Hematopoietic multipotent progenitor cell treated with erythropoietin and hydrocortisone succinate and interleukin-3 and kit ligand, for 8 days (in vitro differentiated cells): Measurements from ENCODE around the gene CAMK2A.

ENCODE experiments used
- DNase-seq: peaks from one replicate; pipeline ENCODE4 v3.0.0-alpha.2; 2015

CAMK2A gene

DNA sequence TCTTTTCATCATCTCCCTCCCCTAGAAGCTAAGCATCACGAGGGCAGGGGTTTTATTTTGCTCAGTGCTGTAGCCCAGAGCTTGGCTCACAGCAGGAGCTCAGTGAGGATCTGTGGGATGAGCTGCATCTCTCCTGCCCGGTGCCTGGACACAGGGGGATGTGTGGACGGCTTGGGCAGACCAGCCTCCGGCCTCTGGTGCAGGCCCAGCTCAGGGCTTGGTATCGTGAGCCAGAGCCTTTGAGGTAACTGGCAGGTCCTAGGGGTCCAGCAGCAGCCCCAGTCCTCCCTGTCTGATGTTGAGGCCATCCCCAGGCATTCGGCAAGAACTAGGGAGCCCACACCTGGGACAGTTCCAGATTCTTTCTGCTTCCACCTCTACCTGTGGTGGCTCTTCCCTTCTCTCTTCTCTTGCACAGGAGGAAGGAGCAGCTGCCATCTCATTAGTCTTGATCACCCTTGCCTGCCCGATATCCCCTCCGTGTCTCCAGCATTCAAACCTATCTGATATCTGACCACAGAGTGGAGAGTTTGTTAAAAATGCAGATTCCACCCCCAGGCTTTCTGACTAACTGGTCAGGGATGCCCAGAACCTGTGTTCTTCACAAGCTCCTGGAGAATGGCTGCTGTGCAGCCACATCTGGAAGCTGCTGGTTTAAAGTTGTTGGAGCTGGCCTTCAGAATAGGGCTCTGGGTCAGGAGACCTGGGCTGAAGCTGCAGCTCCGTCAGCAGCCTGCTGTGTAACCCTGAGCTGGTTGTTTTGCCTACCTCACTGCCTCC lies 107.6 kb downstream of the CAMK2A start:
- DNase-seq: no peak

- DNase-seq: no peak
Measured at GRCh38 chr5:150181027-150181426, 108.5 kb downstream of the CAMK2A start.

- no peak for DNase-seq
Measured at GRCh38 chr5:150180241-150181026, 109.1 kb downstream of the CAMK2A start.

DNA sequence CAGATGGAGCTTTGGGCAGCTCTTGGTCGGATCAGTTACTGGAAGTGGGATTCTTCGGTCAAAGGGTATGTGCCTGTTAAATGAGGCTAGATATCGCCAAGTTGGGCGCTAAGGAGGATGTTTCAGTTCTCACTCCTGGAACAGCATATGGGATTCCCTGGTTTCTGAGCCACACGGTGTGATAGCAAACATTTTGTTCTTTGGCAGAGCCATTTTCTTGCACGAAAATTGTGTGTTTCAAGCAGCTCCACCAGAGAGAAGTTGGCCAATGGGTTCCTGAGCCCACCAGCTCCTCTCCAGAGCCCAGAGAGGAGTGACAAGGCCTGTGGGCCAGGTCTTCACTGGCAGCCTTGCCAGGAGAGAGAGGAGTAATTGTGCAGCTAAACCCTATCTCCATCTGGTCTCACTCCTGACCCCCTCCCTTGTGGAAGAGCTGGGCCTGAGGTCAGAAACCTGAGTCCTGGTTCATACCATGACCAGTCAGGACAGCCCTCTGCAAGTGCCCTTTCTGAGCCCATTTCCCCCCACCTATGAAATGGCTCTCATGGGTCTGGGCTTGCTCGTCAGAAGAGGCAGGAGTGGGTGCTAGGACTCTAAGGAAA lies 110.5 kb downstream of the CAMK2A start:
- no peak for DNase-seq

DNA sequence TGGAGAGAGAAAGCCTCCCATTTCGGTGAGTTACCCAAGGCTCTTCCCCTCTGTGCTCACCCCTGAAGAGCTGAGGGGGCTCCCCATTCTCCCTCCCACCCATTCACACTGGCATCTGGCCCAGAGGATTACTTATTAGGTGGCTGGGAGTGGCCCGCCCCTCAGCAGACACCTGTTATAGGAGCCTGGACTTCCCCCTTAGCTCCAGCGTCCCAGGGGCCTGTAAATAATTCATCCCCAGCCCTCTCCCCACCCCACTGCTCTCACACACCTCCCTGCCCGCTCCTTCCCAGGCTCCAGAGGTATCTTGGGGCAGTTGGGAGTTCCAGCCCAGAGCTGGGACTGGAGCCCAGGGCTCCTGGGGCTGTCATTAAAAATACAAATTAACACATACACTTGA lies 111.3 kb downstream of the CAMK2A start:
- no peak for DNase-seq

DNA sequence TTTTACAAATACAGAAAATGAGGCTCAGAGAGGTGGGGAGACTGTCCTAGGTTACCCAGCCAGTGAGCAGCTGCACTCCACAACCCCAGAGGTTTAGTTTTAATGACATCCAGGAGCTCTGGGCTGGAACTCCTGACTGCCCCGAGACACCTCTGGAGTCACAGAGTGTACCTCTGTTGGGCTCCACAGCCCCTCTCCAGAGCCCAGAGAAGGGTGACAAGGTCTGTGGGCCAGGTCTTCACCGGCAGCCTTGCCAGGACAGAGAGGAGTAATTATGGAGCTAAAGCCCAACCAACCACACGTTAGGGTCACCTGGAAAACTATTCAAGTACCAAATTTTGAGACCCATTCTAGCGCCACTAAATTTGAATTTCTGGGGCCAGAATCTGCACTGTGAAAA lies 111.9 kb downstream of the CAMK2A start:
- DNase-seq: no peak

DNA sequence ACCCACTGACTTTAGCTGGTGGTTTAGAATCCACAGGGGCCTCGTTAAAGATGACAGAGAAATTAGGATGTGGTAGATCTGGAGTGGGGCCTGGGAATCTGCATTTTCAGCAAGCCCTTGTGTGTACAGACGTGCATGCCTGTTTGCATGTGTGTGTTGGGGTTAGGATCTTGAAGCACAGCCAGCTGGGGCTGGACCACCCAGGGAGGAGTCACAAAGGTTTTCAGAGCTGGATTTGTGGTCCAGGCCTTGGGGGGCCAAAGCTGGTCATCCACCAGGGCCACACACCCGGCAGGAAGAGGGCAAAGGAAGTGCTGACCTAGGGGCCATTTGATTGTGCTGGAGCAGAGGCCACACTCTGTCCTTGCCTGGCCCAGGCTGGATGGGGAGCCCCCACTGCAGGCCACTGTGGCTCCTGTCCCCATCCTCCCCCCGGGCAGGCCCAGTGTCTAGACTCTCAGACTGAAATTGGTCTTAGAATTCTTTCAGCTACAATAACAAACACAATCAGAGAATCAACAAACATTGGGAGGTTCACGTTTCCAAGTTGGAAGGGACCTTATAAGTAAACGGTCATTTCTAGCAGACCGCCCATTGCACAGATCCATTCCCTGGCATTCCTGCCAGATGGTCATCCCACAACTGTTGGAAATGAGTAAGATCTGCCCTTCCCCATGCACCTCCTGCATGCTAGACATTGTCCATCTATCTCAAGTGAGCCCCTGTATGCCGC lies 112.7 kb downstream of the CAMK2A start:
- no peak for DNase-seq

- peak; percentile 39 for DNase-seq
Measured at GRCh38 chr5:150175536-150175935, 114.0 kb downstream of the CAMK2A start.

GRCh38 chr5:150175076-150175475 lies 114.5 kb downstream of the CAMK2A start:
- no peak for DNase-seq

GRCh38 chr5:150174285-150174684 lies 115.3 kb downstream of the CAMK2A start:
- no peak for DNase-seq

- no peak for DNase-seq
Measured at GRCh38 chr5:150173161-150173560, 116.4 kb downstream of the CAMK2A start.

- no peak for DNase-seq
Measured at GRCh38 chr5:150172556-150172955, 117.0 kb downstream of the CAMK2A start.

- DNase-seq: peak; percentile 79
Measured at GRCh38 chr5:150172145-150172544, 117.4 kb downstream of the CAMK2A start.
